DMS53 treated with DMSO at 0.1 percent for 48 hours (cell line): Measurements from ENCODE around the gene TNS2.

ENCODE experiments used
- DNase-seq: peaks from one replicate; lab custom pipeline; 2025; ENCODE audit not compliant: unreplicated experiment; lab: John Stamatoyannopoulos, UW

Gene TNS2

GRCh38 chr12:53068811-53069585 is 19.1 kb downstream of the TNS2 start:
- DNase-seq = no peak

GRCh38 chr12:53069621-53070410 is 20.0 kb downstream of the TNS2 start:
- DNase-seq = no peak

DNA sequence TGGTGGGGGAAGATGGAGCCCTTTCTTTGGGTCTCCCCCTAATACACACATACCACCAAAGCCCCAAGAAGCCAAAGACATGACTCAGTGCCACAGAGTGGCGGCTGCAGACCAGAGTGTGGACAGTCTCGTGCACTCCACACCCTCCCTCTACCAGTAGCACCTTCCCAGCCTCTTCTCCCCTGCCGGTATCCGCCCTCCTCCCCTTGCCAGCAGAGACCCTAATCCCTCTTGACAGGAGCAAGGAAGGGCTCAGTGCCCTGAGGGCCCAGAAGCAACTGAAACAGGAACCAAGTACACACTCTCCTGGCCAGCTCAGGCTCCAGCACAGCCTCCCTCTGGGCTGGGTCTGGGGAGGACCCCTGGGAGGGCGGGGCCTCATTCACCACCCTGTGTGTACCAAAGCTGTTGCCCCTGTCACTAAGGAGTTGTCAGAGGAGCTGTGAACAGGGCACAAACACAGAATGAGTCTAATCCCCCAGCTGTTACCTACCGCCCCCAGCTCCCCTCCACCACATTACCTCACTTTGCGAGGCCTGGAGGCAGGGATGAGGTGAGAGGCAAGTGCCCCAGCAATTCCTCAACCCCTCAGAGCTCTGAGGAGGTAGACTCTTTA is 21.1 kb downstream of the TNS2 start:
- DNase-seq = no peak

DNA sequence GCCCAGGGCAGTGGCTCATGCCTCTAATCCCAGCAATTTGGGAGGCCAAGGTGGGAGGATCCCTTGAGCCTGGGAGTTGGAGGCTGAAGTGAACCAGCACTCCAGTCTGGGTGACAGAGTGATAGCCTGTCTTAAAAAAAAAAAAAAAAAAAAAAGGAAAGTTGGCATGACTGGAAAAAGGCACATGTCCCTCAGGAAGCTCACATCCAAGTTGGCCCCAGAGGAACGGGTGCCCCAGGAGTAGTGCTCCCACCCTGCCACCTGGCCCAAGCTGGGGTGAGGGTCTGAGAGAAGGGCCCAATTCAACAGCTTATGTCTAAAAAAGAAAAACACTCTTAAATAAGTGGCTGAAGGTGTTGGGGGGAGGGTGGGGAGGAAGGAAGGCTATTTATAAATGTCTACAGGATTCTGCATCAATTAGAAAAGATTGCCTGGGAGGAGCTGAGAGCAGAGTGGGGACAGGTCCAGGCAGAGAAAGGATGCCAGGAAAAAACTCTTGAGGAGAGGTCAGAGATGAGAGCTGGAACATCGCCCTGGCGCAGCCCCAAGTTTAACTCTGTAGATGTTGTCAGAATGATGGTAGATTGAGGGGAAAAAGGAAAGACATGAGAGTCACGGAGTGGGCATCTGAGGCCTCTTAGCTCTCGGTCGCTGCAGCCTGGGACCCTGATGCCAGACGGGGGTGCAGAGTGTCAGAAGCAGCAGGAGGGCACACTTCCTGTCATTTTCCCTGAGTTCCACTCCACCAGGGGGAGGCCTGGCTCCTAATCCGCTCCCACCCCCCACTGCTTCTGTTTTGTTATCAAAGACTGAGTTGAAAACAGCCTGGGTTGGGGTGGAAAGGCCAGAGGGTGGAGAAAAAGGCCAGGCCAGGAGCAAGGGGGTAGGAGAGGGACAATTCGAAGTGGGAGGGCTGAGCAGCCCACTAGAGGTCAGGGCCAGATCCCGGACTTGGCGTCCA is 22.0 kb downstream of the TNS2 start:
- no peak for DNase-seq

- no peak for DNase-seq
Measured at GRCh38 chr12:53073881-53074280, 24.0 kb downstream of the TNS2 start.

- DNase-seq = no peak
Measured at GRCh38 chr12:53074283-53074998, 24.6 kb downstream of the TNS2 start.

DNA sequence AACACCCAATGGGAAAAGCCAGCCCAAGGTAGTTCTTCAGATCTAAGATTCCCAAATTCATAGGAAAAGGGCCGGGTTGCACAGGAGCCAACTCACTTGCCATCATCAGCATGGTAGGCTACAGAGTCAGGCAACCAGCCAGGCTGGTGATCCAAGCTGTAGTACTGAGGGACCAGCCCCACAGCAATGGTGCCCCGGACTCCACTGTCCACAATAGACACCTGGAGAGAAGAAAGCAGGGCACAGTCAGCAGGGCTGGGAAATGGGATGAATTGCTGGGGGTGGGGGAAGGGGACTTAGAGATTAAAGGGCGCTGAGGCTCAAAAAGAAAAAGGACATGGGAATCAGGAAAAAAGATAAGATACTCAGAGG is 25.1 kb downstream of the TNS2 start:
- DNase-seq = no peak

DNA sequence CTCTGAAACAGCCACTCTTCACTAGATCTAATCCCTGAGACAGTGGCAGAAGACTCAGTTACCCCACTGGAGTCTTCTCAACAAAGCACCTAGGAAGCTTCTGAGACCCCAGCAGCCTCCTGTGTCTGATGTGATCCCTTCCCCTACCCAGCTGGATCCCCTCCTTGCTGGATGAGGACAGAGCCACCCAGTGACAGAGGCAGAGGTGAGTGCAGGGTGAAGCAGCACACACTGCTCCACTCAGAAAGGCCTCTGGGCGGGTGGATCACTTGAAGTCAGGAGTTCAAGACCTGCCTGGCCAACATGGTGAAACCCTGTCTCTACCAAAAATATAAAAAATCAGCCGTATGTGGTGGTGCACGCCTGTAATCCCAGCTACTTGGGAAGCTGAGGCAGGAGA is 26.6 kb downstream of the TNS2 start:
- no peak for DNase-seq

- no peak for DNase-seq
Measured at GRCh38 chr12:53077030-53077429, 27.2 kb downstream of the TNS2 start.

GRCh38 chr12:53078425-53079225 is 28.8 kb downstream of the TNS2 start:
- DNase-seq = peak; percentile 48

- DNase-seq = peak; percentile 85
Measured at GRCh38 chr12:53079226-53080117, 29.6 kb downstream of the TNS2 start, which contains the start of gene SPRYD3. SPRYD3 (minus strand) TSS chr12:53079390; CDS start chr12:53079333, 57 bp downstream.

DNA sequence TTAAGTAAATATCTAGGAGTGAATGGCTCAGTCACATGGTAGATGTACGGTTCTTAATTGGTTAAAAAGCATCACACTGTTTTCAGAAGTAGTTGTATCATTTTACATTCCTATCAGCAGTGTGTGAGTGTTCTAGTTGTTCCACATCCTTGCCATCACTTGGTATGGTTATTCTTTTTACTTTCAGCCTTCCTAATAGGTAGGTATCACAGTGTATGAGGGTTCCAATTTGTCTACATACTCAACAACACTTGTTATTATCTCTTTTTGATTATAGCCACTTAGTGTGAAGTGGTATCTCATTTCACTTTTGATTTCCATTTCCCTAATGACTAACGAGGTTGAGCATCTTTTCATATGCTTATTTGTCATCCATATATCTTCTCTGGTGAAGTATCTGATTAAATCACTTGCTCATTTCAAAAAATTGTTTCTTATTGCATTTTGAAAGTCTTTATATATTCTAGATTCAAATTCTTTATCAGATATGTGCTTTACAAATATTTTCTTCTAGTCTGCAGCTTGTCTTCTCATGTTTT is 32.8 kb downstream of the TNS2 start:
- no peak for DNase-seq

DNA sequence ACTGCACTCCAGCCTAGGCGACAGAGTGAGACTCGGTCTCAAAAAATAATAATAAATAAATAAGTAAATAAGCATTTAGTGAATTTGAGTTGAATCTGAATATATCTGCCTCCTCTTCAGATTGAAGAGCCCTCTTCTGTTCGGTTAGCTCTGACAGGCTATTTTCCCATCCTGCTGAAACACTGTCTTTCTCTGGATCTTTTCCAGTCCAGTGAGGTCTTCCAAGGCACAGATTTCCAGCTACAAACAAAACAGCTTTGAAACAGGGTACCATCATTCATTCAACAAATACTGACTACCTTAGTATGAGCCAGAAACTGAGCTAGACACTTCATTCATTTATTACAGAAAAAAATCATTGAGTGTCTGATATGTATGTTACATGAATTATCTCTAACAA is 36.5 kb downstream of the TNS2 start:
- DNase-seq = no peak

DNA sequence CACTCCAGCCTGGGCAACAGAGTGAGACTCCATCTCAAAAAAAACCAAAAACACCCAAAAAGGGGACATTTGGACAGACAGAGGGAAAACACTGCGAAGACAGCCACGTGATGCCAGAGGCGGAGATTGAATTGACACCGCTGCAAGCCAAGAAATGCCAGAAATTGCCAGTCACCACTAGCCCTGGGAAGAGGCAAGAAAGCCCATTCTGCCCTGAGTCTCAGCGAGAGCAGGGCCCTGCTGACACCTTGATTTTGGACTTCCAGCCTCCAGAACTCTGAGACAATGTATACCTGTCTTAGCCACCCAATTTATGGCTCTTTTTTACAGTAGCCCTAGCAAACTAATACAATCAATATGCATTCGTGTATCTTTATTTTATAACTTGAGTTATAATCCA is 40.2 kb downstream of the TNS2 start:
- no peak for DNase-seq

DNA sequence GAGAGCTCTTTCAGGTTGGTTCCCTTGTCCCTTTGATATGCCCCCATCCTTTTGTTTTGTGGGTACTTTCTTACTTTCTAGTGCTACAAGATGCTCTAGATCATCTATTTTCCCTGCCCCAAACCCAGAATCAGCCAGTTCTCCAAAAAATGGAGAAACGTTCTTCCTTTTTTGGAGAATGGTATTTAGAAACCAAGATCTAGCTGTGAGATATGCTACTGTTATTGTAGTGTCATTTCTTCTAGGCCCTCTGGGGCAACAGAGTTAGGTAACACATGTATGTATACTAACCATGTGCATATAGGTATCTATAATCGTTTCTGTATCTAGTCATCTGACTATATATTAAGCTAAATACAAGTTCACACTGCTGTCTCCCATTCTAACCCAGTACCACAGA is 40.7 kb downstream of the TNS2 start:
- no peak for DNase-seq

DNA sequence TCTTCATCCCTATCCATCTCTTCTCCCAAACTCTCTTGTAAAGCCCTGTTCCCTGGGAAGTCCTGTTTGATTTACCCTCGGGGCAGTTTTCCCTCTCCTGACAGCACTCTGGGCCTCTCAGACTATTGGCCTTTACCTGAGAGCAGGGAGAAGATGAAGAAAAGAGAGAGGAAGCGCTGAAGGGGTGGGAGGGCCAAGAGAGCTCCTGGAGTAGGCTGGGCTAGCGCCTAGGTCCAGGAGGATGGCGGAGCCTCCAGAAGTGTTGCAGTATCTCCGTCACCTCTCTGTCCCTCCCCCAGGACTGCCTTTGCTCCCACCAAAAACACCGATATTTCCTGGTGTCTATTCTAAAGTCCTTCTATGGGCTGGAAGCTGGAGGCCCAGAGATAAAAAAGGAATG is 41.9 kb downstream of the TNS2 start:
- DNase-seq = no peak

DNA sequence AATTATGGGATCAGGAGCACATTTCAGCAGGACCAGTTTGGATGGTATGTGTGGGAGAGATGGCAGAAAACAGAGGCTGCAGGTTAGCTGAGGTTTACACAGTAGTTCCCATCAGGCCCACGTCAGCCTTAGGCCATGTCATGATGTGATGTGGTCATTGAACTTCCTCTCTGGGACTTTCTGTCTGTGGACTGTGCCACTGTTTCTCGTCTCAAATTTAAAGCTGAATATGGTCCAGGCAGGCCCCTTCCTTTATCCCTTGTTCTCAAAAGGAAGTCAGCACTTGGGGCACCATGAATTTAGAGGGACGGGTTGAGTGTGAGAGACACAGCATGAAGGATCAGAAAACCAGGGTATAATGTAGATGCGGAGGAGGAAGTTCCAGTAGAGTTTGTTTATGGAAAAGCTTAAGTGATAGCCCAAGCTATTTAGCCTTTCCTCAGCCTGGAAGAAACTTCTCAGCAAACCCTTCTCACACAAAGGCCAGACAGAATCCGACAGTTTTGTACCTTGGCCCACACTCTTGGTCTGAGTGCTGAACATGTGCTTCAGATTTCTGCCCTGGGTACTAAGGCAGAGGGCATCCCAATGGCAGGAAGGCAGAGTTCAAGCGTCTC is 44.0 kb downstream of the TNS2 start:
- DNase-seq = no peak

GRCh38 chr12:53094394-53094787 is 44.5 kb downstream of the TNS2 start:
- no peak for DNase-seq
